ENCODE measurements around the gene SFTPD. TPM values are rescaled to one million over a fixed set of nuclear protein-coding genes. Genes with fewer than 3 reads are reported as not detected.
"Not testable (repeated sequence)": the region's sequence is repeated elsewhere in the genome, so short reads cannot be mapped to it uniquely, and the experiment has no call there.

SFTPD gene
- total RNA-seq, 1 donor from 2014 or later, result 0.52 TPM

GRCh38 chr10:79925614-79926013 lies 23.3 kb downstream of the SFTPD start:
- no peak for DNase-seq (ENCODE audit: low spot score)

- peak; percentile 5 for DNase-seq (ENCODE audit: low spot score)
Measured at GRCh38 chr10:79923669-79924068, 25.2 kb downstream of the SFTPD start.

- DNase-seq (ENCODE audit: low spot score), result no peak
Measured at GRCh38 chr10:79923145-79923544, 25.8 kb downstream of the SFTPD start.

- not testable (repeated sequence) for DNase-seq (ENCODE audit: low spot score)
Measured at GRCh38 chr10:79922011-79922412, 26.9 kb downstream of the SFTPD start.

GRCh38 chr10:79915838-79916237 lies 33.1 kb downstream of the SFTPD start:
- not testable (repeated sequence) for DNase-seq (ENCODE audit: low spot score)

GRCh38 chr10:79914512-79914911 lies 34.4 kb downstream of the SFTPD start:
- not testable (repeated sequence) for DNase-seq (ENCODE audit: low spot score)

- no peak for DNase-seq (ENCODE audit: low spot score)
Measured at GRCh38 chr10:79910836-79911235, 38.1 kb downstream of the SFTPD start.

- no peak for DNase-seq (ENCODE audit: low spot score)
Measured at GRCh38 chr10:79910344-79910743, 38.6 kb downstream of the SFTPD start.

- no peak for DNase-seq (ENCODE audit: low spot score)
Measured at GRCh38 chr10:79905322-79906314, 43.3 kb downstream of the SFTPD start.

- DNase-seq (ENCODE audit: low spot score), result peak; percentile 51
Measured at GRCh38 chr10:79904671-79905321, 44.1 kb downstream of the SFTPD start.

- not testable (repeated sequence) for DNase-seq (ENCODE audit: low spot score)
Measured at GRCh38 chr10:79901571-79901970, 47.3 kb downstream of the SFTPD start.

GRCh38 chr10:79898597-79899325 lies 50.1 kb downstream of the SFTPD start:
- DNase-seq (ENCODE audit: low spot score), result no peak

GRCh38 chr10:79892896-79893295 lies 56.0 kb downstream of the SFTPD start:
- not testable (repeated sequence) for DNase-seq (ENCODE audit: low spot score)

- DNase-seq (ENCODE audit: low spot score), result no peak
Measured at GRCh38 chr10:79890469-79890868, 58.4 kb downstream of the SFTPD start.

- not testable (repeated sequence) for DNase-seq (ENCODE audit: low spot score)
Measured at GRCh38 chr10:79888984-79889383, 59.9 kb downstream of the SFTPD start.

Other genes with a start within 250 kb of the SFTPD start
- 2.4 TPM for gene NUTM2B, start 245.9 kb downstream of the SFTPD start, total RNA-seq
- gene NUTM2E, start 122.4 kb downstream of the SFTPD start, total RNA-seq, result 0.06 TPM
- 37.7 TPM for gene TMEM254, start 129.6 kb upstream of the SFTPD start, total RNA-seq
- 8.5 TPM for gene PLAC9, start 183.6 kb upstream of the SFTPD start, total RNA-seq